GM12878 (cell line): ENCODE data around the gene ZIC2. TPM values are rescaled to one million over a fixed set of nuclear protein-coding genes. Genes with fewer than 3 reads are reported as not detected.

Experiments
- ATAC-seq: fragments of 200-7000 bp; cut with Tn5 transposase; 3 replicates; pipeline ENCODE4 v1.9.1; 2020; ENCODE audit warnings: mild to moderate bottlenecking, moderate library complexity
- BruUV-seq: library from RNA; stranded (reverse); fragments of 400-500 nt; replicated peaks from 2 replicates; lab custom pipeline; 2021; lab: Mats Ljungman, UMichigan
- CTCF ChIA-PET: fragments of 300-600 bp; sonication (Branson Sonifier 250); formaldehyde crosslinking; extraction: SDS; loops from one replicate; lab custom pipeline; 2021; ENCODE audit warnings: inconsistent platforms; lab: Yijun Ruan, JAX
- POLR2A ChIA-PET: fragments of 350-600 bp; formaldehyde crosslinking; extraction: SDS; loops from one replicate; lab custom pipeline; 2021; ENCODE audit warnings: inconsistent platforms; lab: Charles Lee
- RAD21 ChIA-PET: fragments of 300-600 bp; sonication (Branson Sonifier 250); formaldehyde crosslinking; loops from one replicate; lab custom pipeline; 2023; ENCODE audit warnings: antibody characterized with exemption; ENCODE audit not compliant: unreplicated experiment; lab: Charles Lee
- SMC1A ChIA-PET: fragments of 300-600 bp; sonication (Branson Sonifier 250); formaldehyde crosslinking; loops from one replicate; lab custom pipeline; 2023; ENCODE audit not compliant: unreplicated experiment, uncharacterized antibody; lab: Charles Lee
- DNase-seq: peaks from one replicate; pipeline ENCODE4 v3.0.0-alpha.2; 2011; ENCODE audit warnings: low read depth, low spot score
- FAIRE-seq: peaks from 3 replicates; lab custom pipeline; 2011; peaks lifted over from hg19 to GRCh38; lab: Jason Lieb, UNC
- H2AFZ ChIP-seq: 2 replicates; pipeline ENCODE4 v1.6.0; 2011; ENCODE audit warnings: low read depth, low read length, control low read depth; ENCODE audit not compliant: control insufficient read depth
- H3K27ac ChIP-seq: 2 replicates; pipeline ENCODE4 v1.5.1; 2011; ENCODE audit warnings: control low read depth; ENCODE audit not compliant: control insufficient read depth, insufficient read depth
- H3K27me3 ChIP-seq, 2 experiments: replicated peaks in 1 of 2; 2 replicates each; pipeline versions ENCODE4 v1.6.0 to v1.6.1; 2011; ENCODE audit warnings: low read length in 1 of 2; ENCODE audit not compliant: control insufficient read depth in 2 of 2, insufficient read depth in 2 of 2
- H3K36me3 ChIP-seq, 2 experiments: 2 replicates each; pipeline ENCODE4 v1.5.1; 2011; ENCODE audit warnings: low read length in 1 of 2; ENCODE audit not compliant: control insufficient read depth in 2 of 2, insufficient read depth in 2 of 2
- H3K4me1 ChIP-seq: 2 replicates; pipeline ENCODE4 v1.6.1; 2011; ENCODE audit warnings: mild to moderate bottlenecking, low read length, moderate library complexity, mixed read lengths; ENCODE audit not compliant: control insufficient read depth, insufficient read depth
- H3K4me2 ChIP-seq: 2 replicates; pipeline ENCODE4 v1.6.0; 2011; ENCODE audit warnings: control low read depth; ENCODE audit not compliant: control insufficient read depth, insufficient read depth
- H3K4me3 ChIP-seq: fragments of 200-600 bp; sonication (generic); 2 replicates; pipeline ENCODE4 v1.5.1; 2016
- H3K79me2 ChIP-seq: 2 replicates; pipeline ENCODE4 v1.6.0; 2011; ENCODE audit warnings: low read length; ENCODE audit not compliant: control insufficient read depth, insufficient read depth
- H3K9ac ChIP-seq: 2 replicates; pipeline ENCODE4 v1.8.0; 2011; ENCODE audit warnings: low read length, control low read depth, mixed read lengths; ENCODE audit not compliant: control insufficient read depth, insufficient read depth
- H3K9me3 ChIP-seq: replicated peaks from 3 replicates; pipeline ENCODE4 v1.5.1; 2011; ENCODE audit warnings: mild to moderate bottlenecking, low read length; ENCODE audit not compliant: control insufficient read depth, insufficient read depth
- H4K20me1 ChIP-seq: 2 replicates; pipeline ENCODE4 v1.6.0; 2011; ENCODE audit not compliant: control insufficient read depth, insufficient read depth
- ATF7 ChIP-seq: fragments of 450-650 bp; IDR thresholded peaks from 2 replicates; pipeline ENCODE4 v1.6.1; 2016; ENCODE audit warnings: low read depth, mild to moderate bottlenecking
- BRCA1 ChIP-seq: IDR thresholded peaks from 2 replicates; pipeline ENCODE4 v1.6.1; 2011; ENCODE audit warnings: low read depth, low read length, improper control_type of control experiment
- CHD1 ChIP-seq: IDR thresholded peaks from 2 replicates; pipeline ENCODE4 v1.6.1; 2012; ENCODE audit warnings: low read depth, low read length, improper control_type of control experiment
- CREB1 ChIP-seq: IDR thresholded peaks from 2 replicates; pipeline ENCODE4 v1.6.1; 2012; ENCODE audit warnings: low read depth, mild to moderate bottlenecking, inconsistent platforms
- CREM ChIP-seq: IDR thresholded peaks from 2 replicates; pipeline ENCODE4 v1.6.1; 2014; ENCODE audit warnings: antibody characterized with exemption, low read depth
- ESRRA ChIP-seq: IDR thresholded peaks from 2 replicates; pipeline ENCODE4 v1.6.1; 2012; ENCODE audit warnings: mild to moderate bottlenecking, low read length, improper control_type of control experiment
- IRF4 ChIP-seq: IDR thresholded peaks from 2 replicates; pipeline ENCODE4 v1.6.1; 2011; ENCODE audit warnings: low read depth, low read length
- JUNB ChIP-seq: IDR thresholded peaks from 2 replicates; pipeline ENCODE4 v1.6.1; 2016; ENCODE audit warnings: antibody characterized with exemption, mild to moderate bottlenecking
- JUND ChIP-seq: IDR thresholded peaks from 2 replicates; pipeline ENCODE4 v1.6.1; 2012; ENCODE audit warnings: low read depth, mild to moderate bottlenecking, low read length, improper control_type of control experiment, moderate library complexity
- KAT2A ChIP-seq: conservative IDR thresholded peaks from 2 replicates; pipeline ENCODE4 v1.6.1; 2011; ENCODE audit warnings: low read depth, low read length; ENCODE audit not compliant: control insufficient read depth
- NR2C1 ChIP-seq: fragments of 450-650 bp; IDR thresholded peaks from 2 replicates; pipeline ENCODE4 v1.6.1; 2017; ENCODE audit warnings: antibody characterized with exemption, mild to moderate bottlenecking, moderate library complexity
- PAX5 ChIP-seq: IDR thresholded peaks from 2 replicates; pipeline ENCODE4 v1.6.1; 2011; ENCODE audit warnings: low read depth, low read length, borderline replicate concordance
- RAD51 ChIP-seq: fragments of 450-650 bp; IDR thresholded peaks from 2 replicates; pipeline ENCODE4 v1.6.1; 2016; ENCODE audit warnings: moderate library complexity, mild to moderate bottlenecking, inconsistent platforms
- RCOR1 ChIP-seq: conservative IDR thresholded peaks from 2 replicates; pipeline ENCODE4 v1.6.1; 2012; ENCODE audit warnings: low read depth, low read length, improper control_type of control experiment
- RELB ChIP-seq: fragments of 450-650 bp; IDR thresholded peaks from 2 replicates; pipeline ENCODE4 v1.6.1; 2017; ENCODE audit warnings: low read depth, mild to moderate bottlenecking, moderate library complexity
- YBX1 ChIP-seq: fragments of 450-650 bp; IDR thresholded peaks from 2 replicates; pipeline ENCODE4 v1.6.1; 2016; ENCODE audit warnings: antibody characterized with exemption
- ZBTB11 ChIP-seq: fragments of 450-650 bp; formaldehyde crosslinking; IDR thresholded peaks from 2 replicates; pipeline ENCODE4 v1.5.0; 2022; ENCODE audit warnings: mild to moderate bottlenecking, missing genetic modification characterization
- ZNF24 ChIP-seq: fragments of 450-650 bp; IDR thresholded peaks from 2 replicates; pipeline ENCODE4 v1.6.1; 2017; ENCODE audit warnings: antibody characterized with exemption, mild to moderate bottlenecking
- WGBS: methylation state at CpG from one replicate; pipeline ENCODE4 v1.1.6; 2016; ENCODE audit warnings: low lambda C conversion rate; ENCODE audit not compliant: insufficient replicate concordance, insufficient coverage; ENCODE audit errors: missing lambda C conversion rate; 5-methylcytosine and 5-hydroxymethylcytosine counted together
- in situ Hi-C: fragments of 300-500 bp; cut with MboI; formaldehyde crosslinking; loops from 9 replicates; pipeline ENCODE4 v1.14.3; 2018; ENCODE audit warnings: mixed read lengths
- intact Hi-C: fragments of 100-400 bp; cut with micrococcal nuclease; formaldehyde crosslinking; loops from one replicate; pipeline ENCODE4 v1.14.2; 2022; ENCODE audit not compliant: unreplicated experiment
- polyA plus RNA-seq, 11 experiments: library from polyadenylated mRNA; depleted of rRNA in 4 of 11; unstranded in 6 of 11; stranded (reverse) in 5 of 11; fragments of >200 nt; fragmentation: Nextera tagmentation in 4 of 11; fragmentation: Illumina TruSeq in 1 of 11; extraction: Ambion mirVana in 4 of 11; extraction: Trizol in 1 of 11; gene quantifications; 1 replicate in 1 of 11; 2 replicates in 10 of 11; pipeline versions ENCODE4 v1.2.1 to v1.2.3, GENCODE V29; 2011 to 2016; ENCODE audit warnings: inconsistent platforms in 2 of 11, missing spikeins in 2 of 11, low read depth in 1 of 11
- total RNA-seq, 4 experiments: library from RNA; depleted of rRNA in 3 of 4; stranded (reverse); fragments of >200 nt in 3 of 4; fragmentation: Illumina TruSeq in 1 of 4; extraction: Trizol in 1 of 4; gene quantifications; 2 replicates each; pipeline versions ENCODE4 v1.2.1 to v1.2.3, GENCODE V29; 2013 to 2021

ZIC2 gene
- total and polyA plus RNA-seq, 10 of the 15 experiments (the other 5 are each of a cell fraction or from before 2014, with no cell fraction given): 0.05 TPM; not detected in 8

- ATAC-seq: no peak
- H3K27ac ChIP-seq: no peak overlapping the region
- H3K9ac ChIP-seq: no peak overlapping the region
- ChIA-PET CTCF (no interaction called here), SMC1A (no interaction called here), RAD21 (no interaction called here)
- no TSS peak for BruUV-seq
- no peak for DNase-seq
- H3K4me2 ChIP-seq: no peak overlapping the region
- no peaks in the 10 kb centered on the region for H3K9me3 ChIP-seq
- intact Hi-C loops: no loop called here
- no peak overlapping the region for H3K4me3 ChIP-seq
- no peaks in the 10 kb centered on the region for H3K27me3 ChIP-seq
- no peaks in the 10 kb centered on the region for H3K4me1 ChIP-seq
- no peaks in the 10 kb centered on the region for H3K79me2 ChIP-seq
- no peaks in the 10 kb centered on the region for H3K36me3 ChIP-seq
- no peak overlapping the region for H2AFZ ChIP-seq
- 47% methylated on average over 7 of the region's 7 CpGs for WGBS
- H4K20me1 ChIP-seq: no peaks in the 10 kb centered on the region
- no peak for TF ChIP-seq IRF4
- TF ChIP-seq YBX1: no peak
- TF ChIP-seq CREB1: no peak
- no peak for TF ChIP-seq JUNB
- TF ChIP-seq JUND: no peak
- TF ChIP-seq ATF7: no peak
- no peak for TF ChIP-seq NR2C1
- no peak for TF ChIP-seq RELB
- no peak for TF ChIP-seq CREM
- no peak for TF ChIP-seq RAD51
- TF ChIP-seq ZBTB11 (CRISPR knock-in tag): no peak
- no peak for TF ChIP-seq BRCA1
- TF ChIP-seq RCOR1: no peak
- no peak for TF ChIP-seq ESRRA
- no peak for TF ChIP-seq PAX5
- TF ChIP-seq KAT2A: no peak
- no peak for TF ChIP-seq CHD1
- TF ChIP-seq ZNF24: no peak
- TF ChIP-seq, all 136 proteins: peak for 0
- POLR2A ChIA-PET: no interaction called here
- no peak for FAIRE-seq
- in situ Hi-C loops: no loop called here
These were observed 37.5 kb upstream of the ZIC2 start for GRCh38 chr13:99944102-99944501.
